NCI-H1930 (cell line): ENCODE results near the gene CACNA1B.

ENCODE experiments used
- DNase-seq, 2 experiments: peaks; one replicate each; lab custom pipeline; 2025; lab: John Stamatoyannopoulos, UW

CACNA1B gene

GRCh38 chr9:137920753-137921152, 43.2 kb downstream of the CACNA1B start:
- DNase-seq = no peak

GRCh38 chr9:137924169-137924568, 46.6 kb downstream of the CACNA1B start:
- no peak for DNase-seq

- no peak for DNase-seq
Observed at GRCh38 chr9:137924761-137925369, 47.3 kb downstream of the CACNA1B start.

- no peak for DNase-seq
Observed at GRCh38 chr9:137943655-137944054, 66.1 kb downstream of the CACNA1B start.

GRCh38 chr9:137945581-137945980, 68.0 kb downstream of the CACNA1B start:
- no peak for DNase-seq

- DNase-seq = no peak
Observed at GRCh38 chr9:137946993-137947392, 69.4 kb downstream of the CACNA1B start.

DNA sequence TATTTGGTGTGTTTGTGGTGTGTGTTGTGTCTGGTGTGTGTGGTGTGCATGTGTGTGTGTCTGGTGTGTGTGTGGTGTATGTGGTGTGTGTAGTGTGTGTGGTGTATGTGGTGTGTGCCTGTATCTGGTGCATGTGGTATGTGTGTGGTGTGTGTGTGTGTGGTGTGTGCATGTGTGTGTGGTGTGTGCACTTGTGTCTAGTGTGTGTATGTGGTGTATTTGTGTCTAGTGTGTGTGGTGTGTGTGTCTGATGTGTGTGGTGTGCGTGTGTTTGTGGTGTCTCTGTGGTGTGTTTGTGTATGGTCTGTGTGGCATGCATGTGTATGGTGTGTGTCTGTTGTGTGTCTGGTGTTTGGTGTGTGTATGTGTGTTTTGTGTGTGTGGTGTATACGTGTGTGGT, 71.1 kb downstream of the CACNA1B start:
- DNase-seq = no peak

DNA sequence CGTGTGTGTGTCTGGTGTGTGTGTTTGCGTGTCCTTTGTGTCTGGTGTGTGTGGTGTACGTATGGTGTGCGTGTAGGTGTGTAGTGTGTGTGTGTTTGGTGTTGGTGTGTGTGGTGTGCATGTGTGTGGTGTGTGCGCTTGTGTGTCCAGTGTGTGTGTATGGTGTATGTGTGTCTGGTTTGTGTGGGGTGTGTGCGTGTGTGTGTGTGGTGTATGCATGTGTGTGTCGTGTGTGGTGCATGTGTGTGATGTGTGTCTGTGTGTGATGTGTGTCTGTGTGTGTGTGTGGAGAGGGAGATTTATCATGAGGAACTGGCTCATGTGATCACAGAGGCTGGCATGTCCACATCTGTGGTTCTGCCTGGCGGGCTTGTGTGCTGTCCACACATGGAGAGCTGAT, 71.7 kb downstream of the CACNA1B start:
- no peak for DNase-seq

- DNase-seq = no peak
Observed at GRCh38 chr9:137951107-137951506, 73.5 kb downstream of the CACNA1B start.

DNA sequence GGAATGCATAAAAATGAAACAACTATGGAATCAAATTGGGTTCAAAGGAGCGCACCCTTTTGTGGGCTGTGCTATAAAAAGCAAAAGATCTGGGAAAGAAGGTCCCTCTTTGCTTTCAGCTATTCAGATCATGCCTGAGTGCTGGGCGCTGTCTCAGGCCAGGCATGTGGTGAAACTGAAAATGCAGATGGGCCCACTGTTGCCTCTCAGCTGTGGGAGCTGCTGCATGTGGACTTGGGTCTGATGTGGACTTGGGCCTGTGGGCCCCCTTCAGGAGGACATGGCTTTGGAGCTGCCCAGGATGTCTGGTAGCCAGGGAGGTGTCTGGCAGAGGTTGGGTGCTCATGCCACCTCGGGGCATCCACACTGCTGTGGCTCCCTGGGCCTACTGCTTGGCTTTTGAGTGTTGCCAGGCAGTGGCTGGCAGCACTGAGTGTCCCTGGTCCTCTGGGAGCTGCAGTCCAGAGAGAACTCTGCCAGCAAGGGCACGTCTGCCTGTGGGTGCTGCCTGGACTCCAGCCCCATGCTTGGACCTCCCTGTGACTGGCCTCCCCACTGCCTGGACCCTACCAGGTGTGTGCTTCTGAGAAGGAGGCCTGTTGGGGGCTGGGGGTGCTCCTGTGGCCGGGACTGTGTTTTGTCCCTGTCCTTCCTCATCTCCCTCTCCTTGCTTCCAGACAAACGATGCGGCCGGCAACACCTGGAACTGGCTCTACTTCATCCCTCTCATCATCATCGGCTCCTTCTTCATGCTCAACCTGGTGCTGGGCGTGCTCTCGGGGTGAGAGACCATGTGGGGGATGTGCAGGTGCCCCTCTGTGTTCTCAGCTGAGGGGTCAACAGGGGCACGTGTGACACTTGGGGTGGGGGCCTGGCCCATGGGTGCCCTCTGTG, 74.3 kb downstream of the CACNA1B start:
- no peak for DNase-seq

DNA sequence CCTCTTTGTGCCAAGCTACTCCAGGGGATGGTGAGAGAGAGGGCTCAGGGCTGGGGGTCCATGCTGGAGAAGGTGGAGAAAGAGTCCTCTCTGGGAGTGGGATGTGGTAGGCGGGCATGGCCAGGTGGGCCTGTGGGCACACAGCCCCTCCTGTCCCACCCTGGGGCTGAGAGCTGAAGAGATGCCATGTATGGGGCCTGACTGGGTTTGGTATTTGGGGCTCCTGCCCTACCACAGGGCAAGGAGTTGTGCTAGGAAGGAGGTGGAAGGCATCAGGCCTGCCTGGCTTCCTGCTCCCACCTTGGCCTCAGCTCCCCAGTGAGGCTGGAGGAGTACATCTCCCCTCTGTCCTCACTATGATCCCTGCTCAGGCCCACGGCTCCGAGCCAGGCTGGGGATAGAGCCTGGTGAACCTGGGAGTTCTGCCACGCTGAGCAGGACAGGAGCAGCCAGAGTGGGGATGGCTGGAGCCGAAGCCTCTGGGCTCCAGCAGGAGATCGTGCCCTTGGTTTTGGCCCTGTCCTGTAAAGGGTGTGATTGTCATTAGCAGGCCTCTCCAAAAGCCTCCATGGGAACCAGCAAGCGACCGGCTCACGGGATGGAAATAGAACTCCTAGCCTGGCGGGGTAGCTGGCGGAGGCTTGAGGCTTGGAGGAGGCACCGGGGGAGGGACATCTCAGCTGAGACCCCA, 75.5 kb downstream of the CACNA1B start:
- DNase-seq = no peak

GRCh38 chr9:137953683-137954438, 76.3 kb downstream of the CACNA1B start:
- DNase-seq = no peak

DNA sequence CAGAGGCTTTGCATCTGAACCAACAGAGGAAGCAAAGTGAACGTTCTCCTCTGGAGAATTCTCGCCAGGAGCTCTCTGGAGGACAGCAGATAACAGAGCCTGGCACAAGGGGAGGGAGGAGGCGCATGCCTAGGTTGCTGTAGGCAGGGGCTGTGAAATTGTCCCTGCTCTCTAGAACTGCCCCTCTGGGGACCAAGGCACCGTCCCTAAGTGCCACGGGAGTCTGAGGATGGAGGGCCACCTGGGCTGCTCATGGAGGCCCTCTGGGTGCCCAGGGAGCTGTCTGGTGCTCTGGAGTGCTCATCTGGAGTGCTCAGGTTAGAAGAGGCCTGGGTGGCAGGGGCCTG, 77.6 kb downstream of the CACNA1B start:
- no peak for DNase-seq

GRCh38 chr9:137955586-137955985, 78.0 kb downstream of the CACNA1B start:
- DNase-seq = no peak

- no peak for DNase-seq
Observed at GRCh38 chr9:137956039-137956438, 78.5 kb downstream of the CACNA1B start.

GRCh38 chr9:137956688-137957385, 79.3 kb downstream of the CACNA1B start:
- DNase-seq = no peak

DNA sequence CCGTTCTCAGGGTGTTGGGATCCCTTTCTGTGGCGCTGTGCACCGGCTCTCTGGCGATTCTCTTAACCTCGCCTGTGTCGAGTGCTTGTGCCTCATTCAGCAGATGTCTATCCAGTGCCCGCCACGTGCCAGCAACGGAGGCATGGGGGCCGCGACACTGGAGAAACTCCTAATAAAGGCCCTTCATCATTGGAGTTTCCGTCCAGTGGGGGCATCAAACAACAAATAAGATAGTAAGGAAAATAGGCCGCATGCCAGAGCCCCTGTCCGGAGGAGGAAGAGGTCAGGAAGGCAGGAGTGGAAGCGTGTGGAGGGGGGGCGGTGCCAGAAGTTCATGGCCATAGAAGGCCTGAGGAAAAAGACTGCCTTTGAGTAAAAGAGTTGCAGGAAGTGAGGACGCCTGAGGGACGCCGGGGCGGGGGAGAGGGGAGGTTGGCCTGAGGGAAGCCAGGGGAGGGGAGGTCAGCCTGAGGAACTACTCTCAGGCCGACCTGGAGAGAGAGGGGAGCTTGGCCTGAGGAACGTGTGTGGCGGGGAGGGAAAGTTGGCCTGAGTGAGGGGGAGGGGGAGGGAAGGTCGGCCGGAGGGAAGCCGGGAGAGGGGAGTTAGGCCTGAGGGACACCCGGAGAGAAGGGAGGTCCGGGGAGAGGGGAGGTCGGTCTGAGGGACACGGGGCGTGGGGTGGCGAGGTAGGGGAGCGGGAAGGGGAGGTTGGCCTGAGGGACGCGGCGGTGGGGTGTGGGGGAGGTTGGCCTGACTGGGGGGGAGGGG, 82.2 kb downstream of the CACNA1B start:
- no peak for DNase-seq

- no peak for DNase-seq
Observed at GRCh38 chr9:137960496-137960895, 82.9 kb downstream of the CACNA1B start.

- DNase-seq = no peak
Observed at GRCh38 chr9:137963525-137963924, 85.9 kb downstream of the CACNA1B start.

DNA sequence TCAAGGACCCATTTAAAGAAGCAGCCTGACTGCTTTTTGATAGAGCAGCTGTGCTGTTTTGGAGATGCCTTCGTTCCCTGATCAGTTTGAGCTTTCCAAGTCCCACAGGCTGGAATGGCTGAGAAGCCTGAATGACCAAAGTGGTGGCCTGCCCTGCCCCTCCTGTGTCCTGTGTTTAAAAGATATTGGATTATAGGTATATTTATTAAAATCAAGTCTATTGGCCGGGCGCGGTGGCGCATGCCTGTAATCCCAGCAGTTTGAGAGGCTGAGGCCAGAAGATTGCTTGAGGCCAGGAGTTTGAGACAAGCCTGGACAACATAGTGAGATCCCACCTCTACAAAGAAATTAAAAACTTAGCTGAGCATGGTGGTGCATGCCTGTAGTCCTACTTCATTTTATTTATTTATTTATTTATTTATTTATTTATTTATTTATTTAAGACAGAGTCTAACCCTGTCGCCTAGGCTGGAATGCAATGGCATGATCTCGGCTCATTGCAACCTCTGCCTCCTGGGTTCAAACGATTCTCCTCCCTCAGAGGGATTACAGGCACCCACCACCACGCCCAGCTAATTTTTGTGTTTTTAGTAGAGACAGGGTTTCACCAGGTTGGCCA, 87.7 kb downstream of the CACNA1B start:
- DNase-seq = no peak
